ENCODE results near the gene PTGDS.
A peak's percentile ranks its signal among the peaks of the same experiment; 100 is the strongest.
"Not testable (repeated sequence)": the region's sequence is repeated elsewhere in the genome, so short reads cannot be mapped to it uniquely, and the experiment has no call there.

PTGDS gene

GRCh38 chr9:136992819-136993369 is 15.6 kb downstream of the PTGDS start:
- no peak for DNase-seq

- DNase-seq = no peak
Observed at GRCh38 chr9:136994180-136994887, 17.0 kb downstream of the PTGDS start.

GRCh38 chr9:136994888-136995230 is 17.6 kb downstream of the PTGDS start:
- no peak for DNase-seq

- no peak for DNase-seq
Observed at GRCh38 chr9:136995362-136995761, 18.1 kb downstream of the PTGDS start.

GRCh38 chr9:136995772-136996311 is 18.5 kb downstream of the PTGDS start:
- DNase-seq = peak; percentile 31

GRCh38 chr9:136996361-136997292 is 19.3 kb downstream of the PTGDS start, which contains the start of gene CLIC3:
CLIC3 (minus strand) TSS chr9:136996568; CDS start chr9:136996543, 25 bp downstream.
- peak; percentile 28 for DNase-seq

GRCh38 chr9:136997371-136997770 is 20.1 kb downstream of the PTGDS start:
- DNase-seq = no peak

- DNase-seq = no peak
Observed at GRCh38 chr9:136997830-136998234, 20.5 kb downstream of the PTGDS start.

GRCh38 chr9:137000177-137000930 is 23.1 kb downstream of the PTGDS start:
- DNase-seq = no peak

- DNase-seq = no peak
Observed at GRCh38 chr9:137001857-137002645, 24.7 kb downstream of the PTGDS start.

GRCh38 chr9:137002646-137003041 is 25.3 kb downstream of the PTGDS start:
- no peak for DNase-seq

GRCh38 chr9:137004285-137004684 is 27.0 kb downstream of the PTGDS start:
- DNase-seq = not testable (repeated sequence)

GRCh38 chr9:137006116-137007003 is 29.1 kb downstream of the PTGDS start:
- no peak for DNase-seq

- peak; percentile 32 for DNase-seq
Observed at GRCh38 chr9:137007108-137007815, 30.0 kb downstream of the PTGDS start.

GRCh38 chr9:137007816-137008270 is 30.5 kb downstream of the PTGDS start:
- no peak for DNase-seq

GRCh38 chr9:137008312-137008711 is 31.0 kb downstream of the PTGDS start:
- DNase-seq = no peak

GRCh38 chr9:137009217-137009616 is 31.9 kb downstream of the PTGDS start:
- no peak for DNase-seq

GRCh38 chr9:137009938-137010732 is 32.8 kb downstream of the PTGDS start:
- no peak for DNase-seq

GRCh38 chr9:137011156-137011555 is 33.9 kb downstream of the PTGDS start:
- DNase-seq = no peak
